ENCODE results near the gene ALK. TPM values are rescaled to one million over a fixed set of nuclear protein-coding genes. Genes with fewer than 3 reads are reported as not detected.

ALK gene
- total RNA-seq, 1 experiment from 2014 or later = 0.87 TPM

DNA sequence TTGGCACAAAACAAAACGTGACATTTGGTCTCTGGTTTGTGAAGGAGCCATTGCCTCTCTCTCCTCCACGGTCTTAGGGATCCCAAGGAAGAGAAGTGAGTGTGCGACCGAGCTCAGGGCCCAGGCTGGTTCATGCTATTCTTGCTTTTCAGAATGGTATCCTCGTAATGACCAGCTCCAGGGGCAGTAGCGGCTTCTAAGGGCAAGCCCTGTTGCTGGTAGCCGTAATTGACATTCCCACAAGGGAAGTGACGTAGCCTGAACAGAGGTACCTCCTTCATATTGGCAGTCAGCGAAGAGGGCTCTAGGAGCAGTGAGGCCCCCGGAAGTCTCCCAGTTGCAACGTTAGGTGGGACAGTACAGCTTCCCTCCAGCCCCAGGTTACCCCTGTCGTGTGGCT, 728.3 kb downstream of the ALK start:
- no peaks in the 10 kb centered on the region for H3K9me3 ChIP-seq (ENCODE audit: low read length)
- ChIA-PET CTCF (no interaction called here), POLR2A (ENCODE audit: unreplicated experiment) (no interaction called here)
- intact Hi-C loops (cut with micrococcal nuclease) = no loop called here
- H3K9ac ChIP-seq (ENCODE audit: low read length) = no peak overlapping the region
- no peaks in the 10 kb centered on the region for H4K20me1 ChIP-seq (ENCODE audit: low read length)
- TF ChIP-seq, protein P1, sequence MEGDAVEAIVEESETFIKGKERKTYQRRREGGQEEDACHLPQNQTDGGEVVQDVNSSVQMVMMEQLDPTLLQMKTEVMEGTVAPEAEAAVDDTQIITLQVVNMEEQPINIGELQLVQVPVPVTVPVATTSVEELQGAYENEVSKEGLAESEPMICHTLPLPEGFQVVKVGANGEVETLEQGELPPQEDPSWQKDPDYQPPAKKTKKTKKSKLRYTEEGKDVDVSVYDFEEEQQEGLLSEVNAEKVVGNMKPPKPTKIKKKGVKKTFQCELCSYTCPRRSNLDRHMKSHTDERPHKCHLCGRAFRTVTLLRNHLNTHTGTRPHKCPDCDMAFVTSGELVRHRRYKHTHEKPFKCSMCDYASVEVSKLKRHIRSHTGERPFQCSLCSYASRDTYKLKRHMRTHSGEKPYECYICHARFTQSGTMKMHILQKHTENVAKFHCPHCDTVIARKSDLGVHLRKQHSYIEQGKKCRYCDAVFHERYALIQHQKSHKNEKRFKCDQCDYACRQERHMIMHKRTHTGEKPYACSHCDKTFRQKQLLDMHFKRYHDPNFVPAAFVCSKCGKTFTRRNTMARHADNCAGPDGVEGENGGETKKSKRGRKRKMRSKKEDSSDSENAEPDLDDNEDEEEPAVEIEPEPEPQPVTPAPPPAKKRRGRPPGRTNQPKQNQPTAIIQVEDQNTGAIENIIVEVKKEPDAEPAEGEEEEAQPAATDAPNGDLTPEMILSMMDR (conservative IDR thresholded peaks at IDR 0.05; ENCODE audit: low read depth, low read length) = no peak
- TF ChIP-seq EZH2phosphoT487 (IDR thresholded peaks at IDR 0.05; ENCODE audit: borderline replicate concordance, low read length) (no peak), EZH2 (IDR thresholded peaks at IDR 0.05; ENCODE audit: low read length, unreplicated experiment) (no peak)
- no peak overlapping the region for H2AFZ ChIP-seq (ENCODE audit: low read length)
- no TSS peak for BruUV-seq (replicated peaks)
- no peaks in the 10 kb centered on the region for H3K36me3 ChIP-seq (ENCODE audit: low read depth, low read length)
- H3K9me2 ChIP-seq (replicated peaks; ENCODE audit: low read length) = no peaks in the 10 kb centered on the region
- DNase-seq = no peak
- H3K4me1 ChIP-seq (ENCODE audit: insufficient read depth, low read length) = peaks cover 8% of the 10 kb centered on the region; the same call in 1 of the 2 replicates
- no peak overlapping the region for H3K4me2 ChIP-seq (ENCODE audit: low read length)
- H3K27ac ChIP-seq (ENCODE audit: low read length) = no peak overlapping the region
- no peaks in the 10 kb centered on the region for H3K79me2 ChIP-seq (ENCODE audit: low read length)
- no peaks in the 10 kb centered on the region for H3F3A ChIP-seq (ENCODE audit: low read length, unreplicated experiment)
- no peak for ATAC-seq
- H3K4me3 ChIP-seq (ENCODE audit: low read length) = no peak overlapping the region
- no peaks in the 10 kb centered on the region for H3K27me3 ChIP-seq (ENCODE audit: low read length)

DNA sequence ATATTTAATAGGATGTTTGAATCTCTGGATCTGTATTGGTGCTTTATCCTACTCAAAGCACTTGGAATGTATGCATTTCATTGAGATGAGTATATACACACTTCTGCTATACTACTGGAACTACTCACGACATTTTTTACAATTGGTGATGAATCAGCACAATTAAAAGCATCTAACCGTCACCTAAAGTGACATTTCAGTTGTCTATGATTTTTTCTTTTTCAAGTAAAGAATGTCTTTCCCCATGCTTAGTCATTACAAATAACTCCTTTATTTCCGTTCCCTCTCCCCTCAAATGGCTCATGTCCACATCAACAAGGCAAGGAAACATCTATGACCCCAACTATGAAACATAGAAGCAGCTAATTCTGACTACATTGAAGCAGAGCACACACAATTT, 728.9 kb downstream of the ALK start:
- no peaks in the 10 kb centered on the region for H3K36me3 ChIP-seq (ENCODE audit: low read depth, low read length)
- CTCF ChIA-PET = no interaction called here

DNA sequence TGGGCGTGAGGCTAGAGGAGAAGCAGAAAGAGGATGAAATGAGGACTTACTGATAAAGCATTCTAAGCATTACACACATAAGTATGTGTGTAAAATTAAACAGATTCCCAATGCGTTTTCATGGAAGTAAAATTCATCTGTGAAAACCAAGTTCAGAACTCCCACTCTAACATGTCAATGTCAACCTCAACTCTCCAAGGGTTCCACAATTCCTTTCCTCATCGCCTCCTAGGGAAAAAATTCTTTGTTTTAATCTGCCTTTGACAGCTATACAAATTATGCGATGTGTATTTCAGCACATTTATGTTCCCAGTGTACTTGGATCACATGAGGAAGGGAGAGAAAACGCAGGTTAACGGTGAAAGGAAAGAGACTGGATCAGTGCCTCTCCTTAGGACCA, 729.6 kb downstream of the ALK start:
- Histone ChIP-seq H3K27me3 (ENCODE audit: low read length) (no peaks in the 10 kb centered on the region), H3K4me2 (ENCODE audit: low read length) (no peak overlapping the region), H3F3A (ENCODE audit: low read length, unreplicated experiment) (no peaks in the 10 kb centered on the region), H3K4me3 (ENCODE audit: low read length) (no peak overlapping the region), H3K4me1 (ENCODE audit: insufficient read depth, low read length) (no peaks in the 10 kb centered on the region), H3K79me2 (ENCODE audit: low read length) (no peaks in the 10 kb centered on the region), H4K20me1 (ENCODE audit: low read length) (no peaks in the 10 kb centered on the region), H3K9me3 (ENCODE audit: low read length) (no peaks in the 10 kb centered on the region), H3K36me3 (ENCODE audit: low read depth, low read length) (no peaks in the 10 kb centered on the region), H2AFZ (ENCODE audit: low read length) (no peak overlapping the region), H3K27ac (ENCODE audit: low read length) (no peak overlapping the region), H3K9me2 (replicated peaks; ENCODE audit: low read length) (no peaks in the 10 kb centered on the region), H3K9ac (ENCODE audit: low read length) (no peak overlapping the region)
- intact Hi-C loops (cut with micrococcal nuclease) = no loop called here
- POLR2A ChIA-PET (ENCODE audit: unreplicated experiment) = no interaction called here
- ATAC-seq (no peak), DNase-seq (no peak)
- TF ChIP-seq EZH2phosphoT487 (IDR thresholded peaks at IDR 0.05; ENCODE audit: borderline replicate concordance, low read length) = no peak
- no peak for TF ChIP-seq EZH2 (IDR thresholded peaks at IDR 0.05; ENCODE audit: low read length, unreplicated experiment)
- TF ChIP-seq, protein P1 (conservative IDR thresholded peaks at IDR 0.05; ENCODE audit: low read depth, low read length) = no peak
- CTCF ChIA-PET = no interaction called here
- BruUV-seq (replicated peaks) = no TSS peak

More for the DNA sequence above, 728.9 kb downstream of the ALK start:
- Histone ChIP-seq H3K4me2 (ENCODE audit: low read length) (no peak overlapping the region), H3F3A (ENCODE audit: low read length, unreplicated experiment) (no peaks in the 10 kb centered on the region), H2AFZ (ENCODE audit: low read length) (no peak overlapping the region), H3K27ac (ENCODE audit: low read length) (no peak overlapping the region), H3K9me3 (ENCODE audit: low read length) (no peaks in the 10 kb centered on the region), H3K27me3 (ENCODE audit: low read length) (no peaks in the 10 kb centered on the region), H4K20me1 (ENCODE audit: low read length) (no peaks in the 10 kb centered on the region), H3K4me1 (ENCODE audit: insufficient read depth, low read length) (peaks cover 7% of the 10 kb centered on the region; the same call in 1 of the 2 replicates), H3K9me2 (replicated peaks; ENCODE audit: low read length) (no peaks in the 10 kb centered on the region), H3K9ac (ENCODE audit: low read length) (no peak overlapping the region), H3K4me3 (ENCODE audit: low read length) (no peak overlapping the region), H3K79me2 (ENCODE audit: low read length) (no peaks in the 10 kb centered on the region)
- DNase-seq = peak; percentile 25
- BruUV-seq (replicated peaks) = no TSS peak
- POLR2A ChIA-PET (ENCODE audit: unreplicated experiment) = no interaction called here
- TF ChIP-seq EZH2 (IDR thresholded peaks at IDR 0.05; ENCODE audit: low read length, unreplicated experiment) (no peak), EZH2phosphoT487 (IDR thresholded peaks at IDR 0.05; ENCODE audit: borderline replicate concordance, low read length) (no peak)
- TF ChIP-seq, protein P1 (conservative IDR thresholded peaks at IDR 0.05; ENCODE audit: low read depth, low read length) = no peak
- no peak for ATAC-seq
- intact Hi-C loops (cut with micrococcal nuclease) = no loop called here
